SK-N-SH (cell line): ENCODE results near the gene PCBD1. TPM values are rescaled to one million over a fixed set of nuclear protein-coding genes. Genes with fewer than 3 reads are reported as not detected.
A peak's percentile ranks its signal among the peaks of the same experiment; 100 is the strongest.

Experiments used
- CTCF ChIA-PET: fragments of 300-600, 350-600 bp; formaldehyde crosslinking; extraction: SDS; loops from one replicate; lab custom pipeline; 2021; lab: Yijun Ruan, JAX
- POLR2A ChIA-PET: fragments of 350-600 bp; sonication (Branson Sonifier 250); formaldehyde crosslinking; extraction: SDS; loops from one replicate; lab custom pipeline; 2020; ENCODE audit warnings: antibody characterized with exemption, inconsistent platforms; lab: Yijun Ruan, JAX
- DNase-seq: peaks from one replicate; pipeline ENCODE4 v3.0.0; 2012
- H2AFZ ChIP-seq: fragments of 200-600 bp; sonication (generic); 2 replicates; pipeline ENCODE4 v1.8.1; 2016; ENCODE audit warnings: antibody characterized with exemption, mild to moderate bottlenecking, low read depth
- H3F3A ChIP-seq: fragments of 200-600 bp; sonication (generic); replicated peaks from 2 replicates; pipeline ENCODE3; 2016; ENCODE audit warnings: antibody characterized with exemption, mild to moderate bottlenecking; ENCODE audit not compliant: insufficient read depth
- H3K27ac ChIP-seq, 2 experiments: fragments of 200-500 bp in 1 of 2; fragments of 200-600 bp in 1 of 2; sonication (Bioruptor generic) in 1 of 2; sonication (generic), shearing (Covaris generic) in 1 of 2; 2 replicates each; pipeline versions ENCODE4 v1.5.1 to v1.6.1; 2014 to 2016; ENCODE audit warnings: low read depth in 2 of 2, inconsistent platforms in 1 of 2, low read length in 1 of 2, mild to moderate bottlenecking in 1 of 2, mixed read lengths in 1 of 2
- H3K27me3 ChIP-seq: fragments of 200-600 bp; sonication (generic), shearing (Covaris generic); 2 replicates; pipeline ENCODE4 v1.6.1; 2016; ENCODE audit warnings: mixed run types; ENCODE audit not compliant: insufficient read depth
- H3K36me3 ChIP-seq, 2 experiments: fragments of 200-500 bp in 1 of 2; fragments of 200-600 bp in 1 of 2; sonication (Bioruptor generic) in 1 of 2; sonication (generic) in 1 of 2; replicated peaks in 1 of 2; 2 replicates each; pipeline versions ENCODE3 to v1.5.1; 2014 to 2016; ENCODE audit warnings: low read length in 1 of 2, mild to moderate bottlenecking in 1 of 2; ENCODE audit not compliant: insufficient read depth in 2 of 2, control insufficient read depth in 1 of 2
- H3K4me1 ChIP-seq, 2 experiments: fragments of 200-500 bp in 1 of 2; fragments of 200-600 bp in 1 of 2; sonication (Bioruptor generic) in 1 of 2; sonication (generic), shearing (Covaris generic) in 1 of 2; 2 replicates each; pipeline versions ENCODE4 v1.5.1 to v1.6.1; 2014 to 2016; ENCODE audit warnings: low read depth in 1 of 2, low read length in 1 of 2, mixed run types in 1 of 2; ENCODE audit not compliant: insufficient read depth in 2 of 2, control insufficient read depth in 1 of 2
- H3K4me2 ChIP-seq: fragments of 200-600 bp; sonication (generic), shearing (Covaris generic); 2 replicates; pipeline ENCODE4 v1.6.1; 2017; ENCODE audit warnings: mixed run types
- H3K4me3 ChIP-seq, 2 experiments: fragments of 200-500 bp in 1 of 2; fragments of 200-600 bp in 1 of 2; sonication (Bioruptor generic) in 1 of 2; sonication (generic), shearing (Covaris generic) in 1 of 2; 2 replicates each; pipeline versions ENCODE4 v1.5.1 to v1.8.1; 2014 to 2016; ENCODE audit warnings: low read depth in 2 of 2, inconsistent platforms in 1 of 2, low read length in 1 of 2, mild to moderate bottlenecking in 1 of 2, mixed read lengths in 1 of 2, moderate library complexity in 1 of 2
- H3K79me2 ChIP-seq: fragments of 200-600 bp; sonication (generic); 2 replicates; pipeline ENCODE4 v1.8.1; 2017; ENCODE audit warnings: mild to moderate bottlenecking; ENCODE audit not compliant: insufficient read depth
- H3K9ac ChIP-seq: fragments of 200-600 bp; sonication (generic); 2 replicates; pipeline ENCODE4 v1.6.1; 2017; ENCODE audit warnings: mixed run types
- H3K9me2 ChIP-seq: fragments of 200-600 bp; sonication (generic); 2 replicates; pipeline ENCODE4 v1.6.1; 2017; ENCODE audit warnings: mixed run types
- H3K9me3 ChIP-seq: fragments of 200-600 bp; sonication (generic); 2 replicates; pipeline ENCODE4 v1.6.1; 2017; ENCODE audit warnings: mixed run types, mild to moderate bottlenecking, moderate library complexity
- H4K20me1 ChIP-seq: fragments of 200-600 bp; sonication (generic); 2 replicates; pipeline ENCODE4 v1.6.1; 2017; ENCODE audit warnings: mild to moderate bottlenecking, mixed run types; ENCODE audit not compliant: insufficient read depth
- GATA2 ChIP-seq: sonication (generic); formaldehyde crosslinking; IDR thresholded peaks from 2 replicates; pipeline ENCODE4 v1.5.0; 2020; ENCODE audit warnings: mild to moderate bottlenecking, missing genetic modification reagents
- MEF2A ChIP-seq: IDR thresholded peaks from 2 replicates; pipeline ENCODE4 v1.4.0; 2012; ENCODE audit warnings: low read depth, borderline replicate concordance
- MXI1 ChIP-seq: IDR thresholded peaks from 2 replicates; pipeline ENCODE4 v1.6.1; 2012; ENCODE audit warnings: mild to moderate bottlenecking, low read depth, low read length, improper control_type of control experiment
- SMC3 ChIP-seq: IDR thresholded peaks from 2 replicates; pipeline ENCODE4 v1.6.1; 2012; ENCODE audit warnings: low read depth, low read length, improper control_type of control experiment
- WGBS: methylation state at CpG from one replicate; pipeline ENCODE4 v1.1.6; 2017; ENCODE audit warnings: low lambda C conversion rate; 5-methylcytosine and 5-hydroxymethylcytosine counted together
- polyA plus RNA-seq, 3 experiments: library from polyadenylated mRNA; depleted of rRNA; stranded (reverse); fragments of >200 nt; gene quantifications; 2 replicates each; pipeline ENCODE4 v1.2.3, GENCODE V29; 2012
- TF ChIP-seq, protein P1 (sequence below): IDR thresholded peaks from 2 replicates; pipeline ENCODE4 v1.4.0; 2012; ENCODE audit warnings: low read depth, borderline replicate concordance
- TF ChIP-seq, protein P2 (sequence below): fragments of 150-350 bp; IDR thresholded peaks from 2 replicates; pipeline ENCODE4 v1.6.1; 2017; ENCODE audit warnings: antibody characterized with exemption, low read length, low read depth, borderline replicate concordance
- TF ChIP-seq, protein P3 (sequence below): IDR thresholded peaks from 2 replicates; pipeline ENCODE4 v1.4.0; 2012; ENCODE audit warnings: low read depth, borderline replicate concordance

Gene PCBD1
- polyA plus RNA-seq, 1 of the 3 experiments (the other 2 are of a cell fraction): 112 TPM

DNA sequence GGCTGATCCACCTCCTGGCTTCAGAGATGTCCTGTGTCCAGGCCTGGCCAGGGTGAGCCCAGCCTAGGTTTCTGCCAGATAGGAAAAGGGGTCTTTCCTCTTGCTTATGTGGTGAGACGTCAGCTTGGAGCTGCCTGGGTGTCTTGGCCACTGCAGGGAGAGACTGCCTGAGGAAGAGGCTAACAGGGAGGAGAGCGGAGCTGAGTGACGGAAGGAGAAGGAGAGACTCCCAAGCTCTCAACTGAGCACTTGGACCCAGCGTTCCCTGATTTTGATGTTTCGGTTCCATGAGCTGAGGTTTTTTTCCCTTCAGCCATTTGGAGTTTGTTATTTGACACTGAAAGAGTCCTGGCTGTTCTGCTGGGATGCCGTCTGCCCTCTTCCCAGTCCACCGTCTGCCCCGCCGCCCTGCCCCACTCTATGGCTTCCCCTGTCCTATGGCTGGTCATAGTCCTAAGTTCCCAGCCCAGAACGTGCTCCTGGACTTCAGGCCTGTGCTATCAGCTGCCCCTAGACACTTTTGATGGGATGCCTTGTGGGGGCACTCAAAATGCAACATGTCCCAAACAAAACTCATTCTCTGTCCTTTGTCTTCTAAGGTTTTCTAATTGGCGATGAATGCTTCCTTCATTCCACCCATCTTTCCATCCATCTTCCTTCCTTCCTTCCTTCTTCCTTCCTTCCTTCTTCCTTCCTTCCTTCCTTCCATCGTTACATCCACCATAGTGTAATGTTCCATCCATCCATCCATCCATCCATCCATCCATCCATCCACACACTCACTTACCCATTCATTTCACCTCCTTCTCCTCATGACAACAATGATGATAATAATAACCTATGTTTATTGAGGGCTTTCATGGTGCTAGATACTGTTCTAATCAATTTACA is 20.3 kb upstream of the PCBD1 start (continued):
- TF ChIP-seq, protein P1, sequence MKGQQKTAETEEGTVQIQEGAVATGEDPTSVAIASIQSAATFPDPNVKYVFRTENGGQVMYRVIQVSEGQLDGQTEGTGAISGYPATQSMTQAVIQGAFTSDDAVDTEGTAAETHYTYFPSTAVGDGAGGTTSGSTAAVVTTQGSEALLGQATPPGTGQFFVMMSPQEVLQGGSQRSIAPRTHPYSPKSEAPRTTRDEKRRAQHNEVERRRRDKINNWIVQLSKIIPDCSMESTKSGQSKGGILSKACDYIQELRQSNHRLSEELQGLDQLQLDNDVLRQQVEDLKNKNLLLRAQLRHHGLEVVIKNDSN: no peak
- TF ChIP-seq SMC3: no peak
- no peak for TF ChIP-seq MEF2A
- TF ChIP-seq, protein P2, sequence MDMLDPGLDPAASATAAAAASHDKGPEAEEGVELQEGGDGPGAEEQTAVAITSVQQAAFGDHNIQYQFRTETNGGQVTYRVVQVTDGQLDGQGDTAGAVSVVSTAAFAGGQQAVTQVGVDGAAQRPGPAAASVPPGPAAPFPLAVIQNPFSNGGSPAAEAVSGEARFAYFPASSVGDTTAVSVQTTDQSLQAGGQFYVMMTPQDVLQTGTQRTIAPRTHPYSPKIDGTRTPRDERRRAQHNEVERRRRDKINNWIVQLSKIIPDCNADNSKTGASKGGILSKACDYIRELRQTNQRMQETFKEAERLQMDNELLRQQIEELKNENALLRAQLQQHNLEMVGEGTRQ: no peak
- no peak for TF ChIP-seq MXI1

DNA sequence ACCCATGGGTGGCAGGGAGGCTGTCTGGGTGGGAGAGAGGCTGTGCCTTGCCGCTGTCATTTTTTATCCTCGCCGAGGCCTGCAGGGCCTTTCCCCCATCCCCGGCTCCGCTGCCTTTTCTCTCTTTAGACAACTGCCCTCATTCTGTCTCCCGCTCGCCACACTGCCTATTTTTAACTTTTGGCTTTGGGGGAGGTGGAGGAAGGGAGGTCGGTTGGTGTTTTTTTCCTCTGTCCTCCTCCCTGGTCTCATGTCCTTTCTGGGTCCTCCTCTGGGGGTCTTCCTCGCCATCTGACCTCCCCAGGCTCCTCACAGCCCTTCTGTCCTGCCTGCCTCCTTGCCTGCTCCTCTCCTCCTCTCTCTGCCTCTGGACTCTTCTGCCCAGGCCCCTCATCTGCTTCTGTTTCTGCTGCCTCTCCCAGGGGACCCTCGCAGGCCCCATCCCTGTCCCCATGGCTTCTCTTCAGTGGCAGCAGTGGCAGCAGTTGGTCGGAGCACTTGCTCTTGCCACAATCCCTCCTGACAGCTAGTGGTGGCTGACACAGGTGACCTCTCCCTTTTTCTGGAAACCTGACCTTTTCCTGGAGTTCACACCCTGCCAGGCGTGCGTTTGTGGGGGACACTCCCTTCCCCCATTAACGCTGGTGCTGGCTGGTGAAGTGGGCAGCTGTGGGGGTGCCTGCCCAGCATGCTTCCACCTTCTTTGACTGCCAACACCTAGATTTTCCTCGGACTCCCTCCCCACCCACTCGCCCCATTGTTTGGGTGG is 19.5 kb upstream of the PCBD1 start:
- Histone ChIP-seq H3K27me3 (no peaks in the 10 kb centered on the region), H3K9me3 (no peaks in the 10 kb centered on the region), H3K4me3 (no peak overlapping the region), H2AFZ (no peak overlapping the region), H3K79me2 (no peaks in the 10 kb centered on the region), H3K4me2 (no peak overlapping the region), H3K9me2 (no peaks in the 10 kb centered on the region), H3K27ac (no peak overlapping the region), H3F3A (no peaks in the 10 kb centered on the region), H3K36me3 (no peaks in the 10 kb centered on the region), H3K9ac (no peak overlapping the region), H4K20me1 (no peaks in the 10 kb centered on the region), H3K4me1 (peaks cover 0 to 8% of the 10 kb centered on the region in 2 experiments; a peak in 1 of 4 replicates)
- 64% methylated on average over 15 of the region's 16 CpGs for WGBS
- TF ChIP-seq GATA2 (CRISPR knock-in tag): no peak
- TF ChIP-seq, protein P3, sequence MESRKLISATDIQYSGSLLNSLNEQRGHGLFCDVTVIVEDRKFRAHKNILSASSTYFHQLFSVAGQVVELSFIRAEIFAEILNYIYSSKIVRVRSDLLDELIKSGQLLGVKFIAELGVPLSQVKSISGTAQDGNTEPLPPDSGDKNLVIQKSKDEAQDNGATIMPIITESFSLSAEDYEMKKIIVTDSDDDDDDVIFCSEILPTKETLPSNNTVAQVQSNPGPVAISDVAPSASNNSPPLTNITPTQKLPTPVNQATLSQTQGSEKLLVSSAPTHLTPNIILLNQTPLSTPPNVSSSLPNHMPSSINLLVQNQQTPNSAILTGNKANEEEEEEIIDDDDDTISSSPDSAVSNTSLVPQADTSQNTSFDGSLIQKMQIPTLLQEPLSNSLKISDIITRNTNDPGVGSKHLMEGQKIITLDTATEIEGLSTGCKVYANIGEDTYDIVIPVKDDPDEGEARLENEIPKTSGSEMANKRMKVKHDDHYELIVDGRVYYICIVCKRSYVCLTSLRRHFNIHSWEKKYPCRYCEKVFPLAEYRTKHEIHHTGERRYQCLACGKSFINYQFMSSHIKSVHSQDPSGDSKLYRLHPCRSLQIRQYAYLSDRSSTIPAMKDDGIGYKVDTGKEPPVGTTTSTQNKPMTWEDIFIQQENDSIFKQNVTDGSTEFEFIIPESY: no peak
- DNase-seq: peak; percentile 23
- POLR2A ChIA-PET: no interaction called here
- CTCF ChIA-PET: interaction anchor here (1.4 to 5.8 kb wide), 2 partner anchors 17 to 302 kb away, joined by 7 to 35 read pairs; no protein-coding TSS in a partner anchor
